ENCODE measurements around the gene HNRNPH1. TPM values are rescaled to one million over a fixed set of nuclear protein-coding genes. Genes with fewer than 3 reads are reported as not detected.

The HNRNPH1 gene
- total RNA-seq, 1 donor: 420 TPM

GRCh38 chr5:179606071-179606909 lies 17.2 kb downstream of the HNRNPH1 start:
- DNase-seq (ENCODE audit: low read depth in 2 of 3, low spot score in 2 of 3): no peak

DNA sequence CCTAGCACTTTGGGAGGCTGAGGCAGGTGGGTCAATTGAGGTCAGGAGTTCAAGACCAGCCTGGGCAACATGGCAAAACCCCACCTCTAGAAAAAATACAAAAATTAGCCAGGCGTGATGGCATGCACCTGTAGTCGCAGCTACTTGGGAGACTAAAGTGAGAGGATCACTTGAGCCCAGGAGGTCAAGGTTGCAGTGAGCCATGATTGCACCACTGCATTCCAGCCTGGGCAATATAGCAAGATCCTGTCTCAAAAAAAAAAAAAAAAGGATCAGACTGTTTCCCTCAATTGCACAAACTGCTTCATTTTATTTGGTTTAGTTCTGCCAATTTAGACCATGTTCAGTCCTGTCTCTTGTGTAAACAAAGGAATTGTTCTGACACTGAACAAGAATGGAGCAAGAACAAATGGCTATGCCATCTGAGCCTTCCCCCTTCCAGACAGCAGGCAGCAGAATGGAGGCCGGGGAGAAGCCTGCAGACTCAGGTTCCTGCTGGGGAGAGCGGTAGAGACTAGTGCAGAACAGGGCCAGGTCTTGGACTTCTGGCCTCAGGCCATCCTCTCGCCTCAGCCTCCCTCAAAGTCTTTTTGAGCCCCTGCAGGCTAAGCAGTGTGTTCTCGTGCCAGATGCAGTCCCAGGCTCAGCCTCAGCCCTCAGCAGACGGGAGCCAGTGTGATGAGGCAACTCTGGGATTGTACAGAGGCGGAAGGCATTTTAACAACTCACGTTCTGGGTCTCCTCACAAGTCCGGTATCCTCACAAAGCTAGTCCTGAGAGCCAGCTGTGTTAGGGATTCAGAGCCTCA lies 18.2 kb downstream of the HNRNPH1 start:
- no peak for DNase-seq (ENCODE audit: low read depth in 2 of 3, low spot score in 2 of 3)

DNA sequence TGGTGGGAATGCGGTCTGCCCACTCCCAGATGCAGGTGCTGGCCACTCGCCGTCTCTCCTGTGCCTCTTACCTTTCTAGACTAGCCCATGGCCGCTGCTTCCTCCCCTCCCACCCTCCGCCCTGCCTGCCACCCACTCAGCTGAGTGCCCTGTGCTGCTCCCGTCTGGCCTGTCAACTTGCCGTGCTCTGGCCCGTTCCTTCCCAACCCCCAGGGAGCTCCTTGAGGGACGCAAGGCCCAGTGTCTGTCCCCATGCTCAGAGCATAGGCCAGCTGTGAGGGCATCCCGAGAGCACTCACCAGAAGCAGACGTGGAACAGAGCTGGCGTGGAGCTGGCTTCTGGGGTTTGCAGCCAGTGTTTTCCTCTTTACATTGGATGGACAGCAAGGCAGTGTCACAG lies 20.2 kb downstream of the HNRNPH1 start:
- no peak for DNase-seq (ENCODE audit: low read depth in 2 of 3, low spot score in 2 of 3)

- DNase-seq (ENCODE audit: low read depth in 2 of 3, low spot score in 2 of 3): no peak
These were observed 21.4 kb downstream of the HNRNPH1 start for GRCh38 chr5:179601871-179602625.

- no peak for DNase-seq (ENCODE audit: low read depth in 2 of 3, low spot score in 2 of 3)
These were observed 23.5 kb downstream of the HNRNPH1 start for GRCh38 chr5:179599973-179600372.

- no peak for DNase-seq (ENCODE audit: low read depth in 2 of 3, low spot score in 2 of 3)
These were observed 23.9 kb downstream of the HNRNPH1 start for GRCh38 chr5:179599566-179599965.

DNA sequence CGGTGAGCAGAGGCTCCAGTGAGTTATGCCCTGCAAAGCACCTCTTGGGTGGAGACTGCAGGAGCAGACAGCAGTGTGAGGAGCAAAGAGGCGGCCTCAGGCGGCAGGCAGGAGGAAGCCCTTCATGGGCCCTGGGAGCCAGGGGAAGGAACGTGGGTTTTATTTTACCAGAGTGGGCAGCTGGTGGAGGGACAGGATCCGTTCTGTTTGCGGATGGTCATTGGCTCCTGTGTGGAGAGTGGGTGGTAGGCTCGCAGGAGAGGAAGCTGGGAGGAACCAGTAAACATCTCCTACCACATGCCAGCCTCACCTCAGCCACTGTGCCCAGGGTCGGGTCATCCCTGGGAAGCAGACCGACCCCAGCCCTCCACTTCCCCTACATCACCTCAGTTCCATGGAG lies 24.4 kb downstream of the HNRNPH1 start:
- DNase-seq (ENCODE audit: low read depth in 2 of 3, low spot score in 2 of 3): no peak

GRCh38 chr5:179596421-179596820 lies 27.1 kb downstream of the HNRNPH1 start:
- no peak for DNase-seq (ENCODE audit: low read depth in 2 of 3, low spot score in 2 of 3)

DNA sequence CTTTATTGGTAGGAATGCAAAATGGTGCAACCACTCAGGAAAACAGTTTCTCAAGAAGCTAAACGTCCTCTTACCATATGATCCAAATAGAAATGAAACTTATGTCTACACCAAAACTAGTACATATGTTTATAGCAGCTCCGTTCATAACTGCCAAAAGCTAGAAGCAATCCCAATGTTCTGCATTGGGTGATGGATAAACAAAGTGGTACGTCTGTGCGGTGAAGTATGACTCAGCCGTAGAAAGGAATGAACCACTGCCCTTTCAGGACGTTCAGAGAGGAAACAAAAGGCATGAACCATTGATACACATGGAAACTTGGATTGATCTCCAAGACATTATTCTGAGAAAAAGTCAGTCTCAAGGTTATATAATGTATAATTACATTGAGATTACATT lies 27.6 kb downstream of the HNRNPH1 start:
- DNase-seq (ENCODE audit: low read depth in 2 of 3, low spot score in 2 of 3): no peak

GRCh38 chr5:179588166-179588565 lies 35.3 kb downstream of the HNRNPH1 start:
- DNase-seq (ENCODE audit: low read depth in 2 of 3, low spot score in 2 of 3): no peak

- no peak for DNase-seq (ENCODE audit: low read depth in 2 of 3, low spot score in 2 of 3)
These were observed 37.5 kb downstream of the HNRNPH1 start for GRCh38 chr5:179585941-179586401.

GRCh38 chr5:179577286-179577960 lies 46.0 kb downstream of the HNRNPH1 start:
- DNase-seq (ENCODE audit: low read depth in 2 of 3, low spot score in 2 of 3): no peak

- DNase-seq (ENCODE audit: low read depth in 2 of 3, low spot score in 2 of 3): no peak
These were observed 51.1 kb downstream of the HNRNPH1 start for GRCh38 chr5:179572386-179572785.

GRCh38 chr5:179568721-179569120 lies 54.8 kb downstream of the HNRNPH1 start:
- peak in 2 of 3 donors; percentile 18 to 29 for DNase-seq (ENCODE audit: low read depth in 2 of 3, low spot score in 2 of 3)

DNA sequence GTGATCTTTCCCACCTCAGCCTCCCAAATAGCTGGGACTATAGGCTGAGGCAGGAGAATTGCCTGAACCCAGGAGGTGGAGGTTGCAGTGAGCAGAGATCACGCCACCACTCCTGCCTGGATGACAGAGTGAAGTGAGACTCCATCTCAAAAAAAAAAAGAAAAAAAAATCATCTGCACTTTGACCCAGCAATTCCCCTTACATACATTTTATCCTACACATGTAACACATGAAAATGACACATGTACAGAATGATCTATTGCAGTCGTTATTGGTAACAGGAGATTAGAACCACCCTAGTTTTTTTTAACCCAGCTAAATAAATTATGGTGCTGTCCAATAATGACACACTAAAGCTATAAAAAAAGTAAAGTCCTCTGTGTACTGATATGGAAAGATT lies 58.9 kb downstream of the HNRNPH1 start:
- no peak for DNase-seq (ENCODE audit: low read depth in 2 of 3, low spot score in 2 of 3)

Small RNA genes within 50 kb of the gene (small RNA-seq; reads per million reads assigned to genes)
- not detected for gene RF00017

Other genes with a start within 250 kb of the HNRNPH1 start
- gene RUFY1, start 73.1 kb downstream of the HNRNPH1 start, total RNA-seq: 38.2 TPM
- gene CBY3, start 57.4 kb upstream of the HNRNPH1 start, total RNA-seq: 1.3 TPM
- 149 TPM for gene CANX, start 75.3 kb upstream of the HNRNPH1 start, total RNA-seq
- 28.0 TPM for gene MAML1, start 109.2 kb upstream of the HNRNPH1 start, total RNA-seq
- gene LTC4S, start 170.3 kb upstream of the HNRNPH1 start, total RNA-seq: 8.6 TPM
- 174 TPM for gene MGAT4B, start 183.2 kb upstream of the HNRNPH1 start, total RNA-seq
- 225 TPM for gene SQSTM1, start 197.2 kb upstream of the HNRNPH1 start, total RNA-seq
- 17.0 TPM for gene MRNIP, start 235.1 kb upstream of the HNRNPH1 start, total RNA-seq

Data from hematopoietic multipotent progenitor cell (in vitro differentiated cells).